Body of pancreas (tissue), 4 donors: ENCODE measurements around the gene SIN3A.

Experiments
- CTCF ChIP-seq, 7 experiments: fragments of 450-650 bp in 4 of 7; fragments of 200-600 bp in 3 of 7; sonication (generic) in 3 of 7; IDR thresholded peaks; one replicate each; pipeline ENCODE4 v1.5.1; 2016 to 2019; ENCODE audit warnings: antibody characterized with exemption in 7 of 7
- POLR2A ChIP-seq, 3 donors: fragments of 450-650 bp; IDR thresholded peaks; one replicate each; pipeline ENCODE4 v1.6.1; 2016; ENCODE audit warnings: antibody characterized with exemption in 3 of 3, mild to moderate bottlenecking in 2 of 3

DNA sequence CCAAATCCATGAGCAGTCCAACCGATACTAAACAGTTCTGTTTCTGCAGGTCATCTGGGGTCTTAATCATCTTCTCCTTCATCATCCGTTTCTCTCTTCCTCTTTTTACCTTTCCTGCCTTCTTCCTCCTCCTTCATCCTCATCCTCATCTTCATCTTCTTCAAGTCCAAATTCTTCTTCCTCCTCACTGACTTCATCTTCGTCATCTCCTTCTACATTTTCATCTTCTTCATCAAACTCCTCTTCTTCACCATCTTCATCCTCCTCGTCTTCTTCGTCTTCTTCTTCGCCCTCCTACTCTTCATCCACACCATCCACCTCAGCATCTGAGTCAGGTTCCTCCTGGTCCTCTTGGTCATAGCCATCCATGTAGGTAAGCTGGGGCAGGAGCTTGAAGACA is 129.8 kb downstream of the SIN3A start:
- no peak for TF ChIP-seq CTCF (IDR thresholded peaks at IDR 0.05)
- no peak for TF ChIP-seq POLR2A (IDR thresholded peaks at IDR 0.05)
